Fibroblast of lung (primary cell): ENCODE results near the gene SLC15A2. TPM values are rescaled to one million over a fixed set of nuclear protein-coding genes. Genes with fewer than 3 reads are reported as not detected.

Experiments
- DNase-seq, 2 donors: peaks; one replicate each; pipeline versions ENCODE4 v3.0.0 to v3.0.0-alpha.2; 2010; ENCODE audit warnings: low read depth in 2 of 2
- H2AFZ ChIP-seq: 2 replicates; pipeline ENCODE4 v1.5.1; 2012; ENCODE audit warnings: low read length, control low read depth, inconsistent platforms
- H3K27ac ChIP-seq: 2 replicates; pipeline ENCODE4 v1.5.1; 2011; ENCODE audit warnings: low read length, control low read depth; ENCODE audit not compliant: insufficient read depth
- H3K27me3 ChIP-seq: 2 replicates; pipeline ENCODE4 v1.5.1; 2011; ENCODE audit warnings: mild to moderate bottlenecking, low read length; ENCODE audit not compliant: control insufficient read depth, insufficient read depth
- H3K36me3 ChIP-seq: 2 replicates; pipeline ENCODE4 v1.5.1; 2011; ENCODE audit warnings: low read length; ENCODE audit not compliant: control insufficient read depth, insufficient read depth
- H3K4me1 ChIP-seq: 2 replicates; pipeline ENCODE4 v1.5.1; 2011; ENCODE audit warnings: low read length; ENCODE audit not compliant: control insufficient read depth, insufficient read depth; ENCODE audit errors: extremely low read depth
- H3K4me2 ChIP-seq: 2 replicates; pipeline ENCODE4 v1.5.1; 2011; ENCODE audit warnings: low read length, control low read depth; ENCODE audit not compliant: insufficient read depth; ENCODE audit errors: extremely low read depth
- H3K4me3 ChIP-seq, 4 experiments: fragments of 200-600 bp in 1 of 4; sonication (generic) in 1 of 4; replicated peaks in 1 of 4; 2 replicates each; pipeline ENCODE4 v1.5.1; 2011 to 2016; ENCODE audit warnings: low read length in 4 of 4, low read depth in 3 of 4, mild to moderate bottlenecking in 3 of 4, control low read depth in 2 of 4, inconsistent platforms in 1 of 4, mixed read lengths in 1 of 4; ENCODE audit not compliant: insufficient read depth in 1 of 4; ENCODE audit errors: control extremely low read depth in 1 of 4
- H3K79me2 ChIP-seq: 2 replicates; pipeline ENCODE4 v1.5.1; 2012; ENCODE audit warnings: mild to moderate bottlenecking, low read length, inconsistent platforms; ENCODE audit not compliant: control insufficient read depth, insufficient read depth
- H3K9ac ChIP-seq: 2 replicates; pipeline ENCODE4 v1.5.1; 2011; ENCODE audit warnings: mild to moderate bottlenecking, low read length, control low read depth; ENCODE audit not compliant: insufficient read depth
- H3K9me3 ChIP-seq: 2 replicates; pipeline ENCODE4 v1.5.1; 2012; ENCODE audit warnings: low read depth, low read length; ENCODE audit not compliant: control insufficient read depth, insufficient read depth
- H4K20me1 ChIP-seq: 2 replicates; pipeline ENCODE4 v1.5.1; 2011; ENCODE audit warnings: low read length; ENCODE audit not compliant: control insufficient read depth, insufficient read depth; ENCODE audit errors: extremely low read depth
- CTCF ChIP-seq, 2 donors: IDR thresholded peaks in 1 of 2; conservative IDR thresholded peaks in 1 of 2; 1 replicate in 1 of 2; 2 replicates in 1 of 2; pipeline ENCODE4 v1.5.1; 2011 to 2012; ENCODE audit warnings: low read length in 2 of 2, control low read depth in 1 of 2, inconsistent platforms in 1 of 2, low read depth in 1 of 2, mild to moderate bottlenecking in 1 of 2
- EZH2 ChIP-seq: IDR thresholded peaks from 2 replicates; pipeline ENCODE4 v1.5.1; 2012; ENCODE audit warnings: low read length, control low read depth, mild to moderate bottlenecking; ENCODE audit errors: missing control alignments
- polyA plus RNA-seq, 2 donors: library from polyadenylated mRNA; depleted of rRNA in 1 of 2; stranded (reverse) in 1 of 2; unstranded in 1 of 2; fragments of >200 nt; gene quantifications; 2 replicates each; pipeline ENCODE4 v1.2.1, GENCODE V29; 2011 to 2012; ENCODE audit warnings: missing spikeins in 1 of 2
- total RNA-seq: library from RNA; depleted of rRNA; stranded (reverse); fragments of >200 nt; gene quantifications from 2 replicates; pipeline ENCODE4 v1.2.1, GENCODE V29; 2014

Gene SLC15A2
- total and polyA plus RNA-seq, 2 donors (not counting 1 experiment from before 2014, with no cell fraction given), result 0.31 to 0.33 TPM

- TF ChIP-seq EZH2 (no peak), CTCF (conservative IDR thresholded peaks at IDR 0.05 in 1 of 2, IDR thresholded peaks at IDR 0.05 in 1 of 2; ENCODE audit: low read depth in 1 of 2, low read length in 2 of 2) (no peak)
- Histone ChIP-seq H2AFZ (no peak overlapping the region), H3K27ac (no peak overlapping the region), H3K9me3 (no peaks in the 10 kb centered on the region), H3K27me3 (no peaks in the 10 kb centered on the region), H3K4me1 (no peaks in the 10 kb centered on the region), H3K9ac (no peak overlapping the region), H3K4me2 (no peak overlapping the region), H3K36me3 (no peaks in the 10 kb centered on the region), H4K20me1 (no peaks in the 10 kb centered on the region), H3K4me3 (no peak overlapping the region), H3K79me2 (no peaks in the 10 kb centered on the region)
- no peak for DNase-seq
Observed at GRCh38 chr3:121951291-121951919, 57.2 kb downstream of the SLC15A2 start.

GRCh38 chr3:121956363-121956762 is 62.2 kb downstream of the SLC15A2 start:
- Histone ChIP-seq H3K9me3 (no peaks in the 10 kb centered on the region), H3K36me3 (no peaks in the 10 kb centered on the region), H2AFZ (no peak overlapping the region), H3K4me1 (no peaks in the 10 kb centered on the region), H4K20me1 (no peaks in the 10 kb centered on the region), H3K79me2 (no peaks in the 10 kb centered on the region), H3K27ac (no peak overlapping the region), H3K4me3 (no peak overlapping the region), H3K4me2 (no peak overlapping the region), H3K27me3 (no peaks in the 10 kb centered on the region), H3K9ac (no peak overlapping the region)
- TF ChIP-seq CTCF (conservative IDR thresholded peaks at IDR 0.05 in 1 of 2, IDR thresholded peaks at IDR 0.05 in 1 of 2; ENCODE audit: low read depth in 1 of 2, low read length in 2 of 2) (no peak), EZH2 (no peak)
- DNase-seq, result no peak

- no peak for DNase-seq
- Histone ChIP-seq H3K4me1 (no peaks in the 10 kb centered on the region), H3K79me2 (no peaks in the 10 kb centered on the region), H3K27ac (no peak overlapping the region), H2AFZ (no peak overlapping the region), H3K36me3 (no peaks in the 10 kb centered on the region), H3K9me3 (no peaks in the 10 kb centered on the region), H3K27me3 (no peaks in the 10 kb centered on the region), H4K20me1 (no peaks in the 10 kb centered on the region), H3K9ac (no peak overlapping the region), H3K4me2 (no peak overlapping the region), H3K4me3 (no peak overlapping the region)
- no peak for TF ChIP-seq CTCF (conservative IDR thresholded peaks at IDR 0.05 in 1 of 2, IDR thresholded peaks at IDR 0.05 in 1 of 2; ENCODE audit: low read depth in 1 of 2, low read length in 2 of 2)
Observed at GRCh38 chr3:121957674-121958415, 63.6 kb downstream of the SLC15A2 start.
